RWPE2 (cell line): ENCODE measurements around the gene OR9G4.

Experiments used
- ATAC-seq: fragments of 200-7000 bp; cut with Tn5 transposase; 3 replicates; pipeline ENCODE4 v1.9.1; 2021; ENCODE audit warnings: low read depth
- DNase-seq: peaks from one replicate; pipeline ENCODE4 v3.0.0-alpha.2; 2020; ENCODE audit warnings: low spot score
- H3K27ac ChIP-seq: fragments of 450-650 bp; 2 replicates; pipeline ENCODE4 v1.5.1; 2017; ENCODE audit warnings: mild to moderate bottlenecking; ENCODE audit not compliant: poor library complexity, severe bottlenecking
- H3K27me3 ChIP-seq: fragments of 250-450 bp; sonication (Bioruptor Pico); 2 replicates; pipeline ENCODE4 v1.5.1; 2021; ENCODE audit warnings: mild to moderate bottlenecking, moderate library complexity; ENCODE audit not compliant: insufficient read depth, poor library complexity, severe bottlenecking
- H3K36me3 ChIP-seq: fragments of 250-450 bp; sonication (Bioruptor Pico); 2 replicates; pipeline ENCODE4 v1.5.1; 2020; ENCODE audit warnings: low read depth, mild to moderate bottlenecking, moderate library complexity
- H3K4me1 ChIP-seq: fragments of 250-450 bp; sonication (Bioruptor Pico); 2 replicates; pipeline ENCODE4 v1.5.1; 2021; ENCODE audit warnings: mild to moderate bottlenecking, moderate library complexity; ENCODE audit not compliant: insufficient read depth, poor library complexity, severe bottlenecking
- H3K4me3 ChIP-seq: fragments of 250-450 bp; sonication (Bioruptor Pico); 2 replicates; pipeline ENCODE4 v1.5.1; 2021; ENCODE audit warnings: mild to moderate bottlenecking, moderate library complexity; ENCODE audit not compliant: severe bottlenecking
- H3K9me3 ChIP-seq: fragments of 250-450 bp; sonication (Bioruptor Pico); 2 replicates; pipeline ENCODE4 v1.5.1; 2021; ENCODE audit warnings: mild to moderate bottlenecking, moderate library complexity; ENCODE audit not compliant: severe bottlenecking
- TF ChIP-seq, protein P1 (sequence below): fragments of 450-650 bp; IDR thresholded peaks from one replicate; pipeline ENCODE4 v1.5.1; 2017; ENCODE audit warnings: mild to moderate bottlenecking, moderate library complexity; ENCODE audit not compliant: poor library complexity, severe bottlenecking

The OR9G4 gene

DNA sequence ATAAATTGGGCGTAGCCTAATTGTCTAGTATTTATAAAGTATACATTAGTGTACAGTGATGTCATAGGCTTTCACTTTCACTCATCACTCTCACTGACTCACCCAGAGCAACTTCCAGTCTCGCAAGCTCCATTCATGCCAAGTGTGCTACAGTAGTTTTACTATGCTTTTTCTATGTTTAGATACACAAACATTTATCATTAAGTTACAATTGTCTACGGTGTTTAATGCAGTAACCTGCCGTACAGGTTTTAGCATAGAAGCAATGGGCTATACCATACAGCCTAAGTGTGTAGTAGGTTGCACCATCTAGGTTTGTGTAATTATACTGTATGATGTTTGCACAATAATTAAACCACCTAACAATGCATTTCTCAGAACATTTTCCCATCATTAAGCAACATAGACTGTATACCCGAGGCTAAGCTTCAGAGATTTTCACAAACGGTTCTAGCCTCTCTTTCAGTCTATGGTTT is 32.1 kb downstream of the OR9G4 start:
- Histone ChIP-seq H3K27me3 (no peaks in the 10 kb centered on the region), H3K27ac (no peak overlapping the region), H3K36me3 (no peaks in the 10 kb centered on the region), H3K4me3 (no peak overlapping the region), H3K4me1 (no peaks in the 10 kb centered on the region), H3K9me3 (no peaks in the 10 kb centered on the region)
- DNase-seq (no peak), ATAC-seq (peak; percentile 59)
- TF ChIP-seq, protein P1, sequence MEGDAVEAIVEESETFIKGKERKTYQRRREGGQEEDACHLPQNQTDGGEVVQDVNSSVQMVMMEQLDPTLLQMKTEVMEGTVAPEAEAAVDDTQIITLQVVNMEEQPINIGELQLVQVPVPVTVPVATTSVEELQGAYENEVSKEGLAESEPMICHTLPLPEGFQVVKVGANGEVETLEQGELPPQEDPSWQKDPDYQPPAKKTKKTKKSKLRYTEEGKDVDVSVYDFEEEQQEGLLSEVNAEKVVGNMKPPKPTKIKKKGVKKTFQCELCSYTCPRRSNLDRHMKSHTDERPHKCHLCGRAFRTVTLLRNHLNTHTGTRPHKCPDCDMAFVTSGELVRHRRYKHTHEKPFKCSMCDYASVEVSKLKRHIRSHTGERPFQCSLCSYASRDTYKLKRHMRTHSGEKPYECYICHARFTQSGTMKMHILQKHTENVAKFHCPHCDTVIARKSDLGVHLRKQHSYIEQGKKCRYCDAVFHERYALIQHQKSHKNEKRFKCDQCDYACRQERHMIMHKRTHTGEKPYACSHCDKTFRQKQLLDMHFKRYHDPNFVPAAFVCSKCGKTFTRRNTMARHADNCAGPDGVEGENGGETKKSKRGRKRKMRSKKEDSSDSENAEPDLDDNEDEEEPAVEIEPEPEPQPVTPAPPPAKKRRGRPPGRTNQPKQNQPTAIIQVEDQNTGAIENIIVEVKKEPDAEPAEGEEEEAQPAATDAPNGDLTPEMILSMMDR = no peak

DNA sequence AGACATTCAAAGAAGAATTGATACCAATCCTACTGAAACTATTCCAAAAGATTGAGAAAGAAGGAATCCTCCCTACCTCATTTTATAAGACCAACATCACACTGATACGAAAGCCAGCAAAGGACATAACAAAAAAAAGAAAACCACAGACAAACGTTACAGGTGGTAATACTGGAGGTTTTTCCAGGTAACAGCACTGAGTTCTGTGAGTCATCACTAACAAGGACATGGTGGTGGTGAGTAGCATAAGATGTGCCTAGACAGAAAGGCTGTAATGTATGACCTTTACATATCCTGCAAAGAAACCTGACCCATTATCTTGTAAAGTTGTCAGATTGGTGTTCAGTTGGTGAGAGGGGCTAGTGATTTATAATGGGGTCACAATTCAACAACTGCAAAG is 34.3 kb downstream of the OR9G4 start:
- no peaks in the 10 kb centered on the region for H3K36me3 ChIP-seq
- no peak for DNase-seq
- TF ChIP-seq, protein P1 = no peak
- H3K9me3 ChIP-seq = no peaks in the 10 kb centered on the region
- no peak overlapping the region for H3K4me3 ChIP-seq
- H3K27ac ChIP-seq = no peak overlapping the region
- ATAC-seq = no peak
- H3K27me3 ChIP-seq = no peaks in the 10 kb centered on the region
- no peaks in the 10 kb centered on the region for H3K4me1 ChIP-seq

DNA sequence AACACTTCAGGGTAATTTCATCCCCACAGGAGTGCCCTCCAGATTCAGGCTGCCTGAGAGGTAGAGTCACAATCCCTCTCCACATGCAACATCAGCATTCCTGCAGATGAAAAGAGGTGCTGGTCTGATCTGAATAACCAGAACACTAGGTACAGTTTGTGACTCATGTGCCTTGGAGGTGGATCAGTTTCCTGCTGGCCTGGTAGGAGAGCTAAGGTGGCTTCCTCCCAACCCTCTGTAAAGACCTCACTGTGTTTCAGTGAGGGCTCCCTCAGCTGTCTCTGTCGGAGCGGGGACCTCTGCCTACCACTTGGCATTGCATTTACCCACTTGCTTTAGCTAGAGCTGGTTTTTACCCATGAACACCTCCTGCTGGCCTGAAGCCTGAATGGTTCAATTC is 42.0 kb downstream of the OR9G4 start:
- DNase-seq = no peak
- Histone ChIP-seq H3K4me3 (no peak overlapping the region), H3K27ac (no peak overlapping the region), H3K9me3 (no peaks in the 10 kb centered on the region), H3K36me3 (no peaks in the 10 kb centered on the region), H3K27me3 (no peaks in the 10 kb centered on the region), H3K4me1 (no peaks in the 10 kb centered on the region)
- TF ChIP-seq, protein P1 = no peak
- ATAC-seq = peak; percentile 17; the same call in 2 of the 3 replicates

DNA sequence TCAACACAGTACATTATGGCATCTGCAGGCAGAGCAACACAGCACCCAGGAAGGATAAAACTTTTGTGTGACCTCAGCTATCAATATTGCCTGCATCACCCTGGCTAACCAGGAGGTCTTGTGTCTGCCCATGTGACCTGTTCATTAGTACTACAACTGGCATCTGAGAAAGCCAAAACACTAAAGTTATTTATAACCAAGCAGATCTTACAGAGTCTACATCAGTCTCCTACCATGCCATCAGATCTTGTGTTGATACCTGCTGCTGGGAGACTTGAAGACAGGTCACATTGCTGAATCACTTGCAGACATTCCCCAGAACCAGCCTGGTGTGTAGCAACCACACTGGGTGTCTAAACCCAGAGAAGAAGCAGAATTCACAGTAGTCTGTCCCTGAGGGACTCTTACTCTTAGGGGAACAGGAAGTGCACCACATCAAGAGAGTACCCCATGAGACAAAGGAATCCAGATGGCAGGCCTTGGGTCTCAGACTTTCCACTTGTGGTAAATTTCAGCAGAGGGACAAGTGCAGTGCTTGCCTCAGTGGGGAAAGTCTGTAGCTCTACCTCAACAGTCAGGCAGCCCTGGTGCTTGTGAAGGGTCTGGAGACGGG is 42.6 kb downstream of the OR9G4 start:
- Histone ChIP-seq H3K36me3 (no peaks in the 10 kb centered on the region), H3K4me3 (no peak overlapping the region), H3K4me1 (no peaks in the 10 kb centered on the region), H3K27me3 (no peaks in the 10 kb centered on the region), H3K9me3 (no peaks in the 10 kb centered on the region), H3K27ac (no peak overlapping the region)
- ATAC-seq (no peak), DNase-seq (no peak)
- TF ChIP-seq, protein P1 = no peak

DNA sequence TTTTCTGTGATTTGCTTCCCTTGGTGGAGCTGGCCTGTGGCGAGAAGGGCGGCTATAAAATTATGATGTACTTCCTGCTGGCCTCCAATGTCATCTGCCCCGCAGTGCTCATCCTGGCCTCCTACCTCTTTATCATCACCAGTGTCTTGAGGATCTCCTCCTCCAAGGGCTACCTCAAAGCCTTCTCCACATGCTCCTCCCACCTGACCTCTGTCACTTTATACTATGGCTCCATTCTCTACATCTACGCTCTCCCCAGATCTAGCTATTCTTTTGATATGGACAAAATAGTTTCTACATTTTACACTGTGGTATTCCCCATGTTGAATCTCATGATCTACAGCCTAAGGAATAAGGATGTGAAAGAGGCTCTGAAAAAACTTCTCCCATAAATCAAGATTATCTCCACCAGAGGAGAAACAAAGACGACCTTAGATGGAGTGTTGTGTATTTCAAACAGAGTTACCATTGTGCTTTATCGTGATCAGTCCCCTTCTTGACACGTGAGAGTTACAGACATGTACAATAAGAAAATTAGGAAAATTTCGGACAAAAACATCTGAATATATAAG is 47.5 kb downstream of the OR9G4 start:
- peaks cover 4% of the 10 kb centered on the region for H3K27me3 ChIP-seq
- H3K27ac ChIP-seq = no peak overlapping the region
- TF ChIP-seq, protein P1 = no peak
- DNase-seq (no peak), ATAC-seq (no peak)
- H3K4me3 ChIP-seq = no peak overlapping the region
- no peaks in the 10 kb centered on the region for H3K36me3 ChIP-seq
- H3K4me1 ChIP-seq = no peaks in the 10 kb centered on the region
- no peaks in the 10 kb centered on the region for H3K9me3 ChIP-seq
